ENCODE measurements around the gene PRICKLE1.

GRCh38 chr12:42485823-42486222 is 103.7 kb downstream of the PRICKLE1 start:
- TF ChIP-seq FOS (IDR thresholded peaks at IDR 0.05; ENCODE audit: low read depth, low read length) (no peak), MAFK (IDR thresholded peaks at IDR 0.05; ENCODE audit: low read depth, low read length) (no peak), POLR2A (IDR thresholded peaks at IDR 0.05; ENCODE audit: low read depth, low read length) (no peak), CTCF (conservative IDR thresholded peaks at IDR 0.05; ENCODE audit: low read depth, low read length) (no peak), RFX5 (IDR thresholded peaks at IDR 0.05; ENCODE audit: low read depth, low read length) (no peak), MXI1 (IDR thresholded peaks at IDR 0.05; ENCODE audit: borderline replicate concordance, low read depth, low read length) (no peak), USF2 (IDR thresholded peaks at IDR 0.05; ENCODE audit: low read depth, low read length) (no peak), RAD21 (IDR thresholded peaks at IDR 0.05; ENCODE audit: low read length) (no peak), CEBPB (IDR thresholded peaks at IDR 0.05; ENCODE audit: low read depth, low read length) (no peak)
